B cell (primary cell): ENCODE data around the gene SLC16A1.

Source experiments
- CTCF ChIP-seq: fragments of 200-600 bp; IDR thresholded peaks from one replicate; pipeline ENCODE4 v1.8.0; 2022; ENCODE audit warnings: antibody characterized with exemption, mild to moderate bottlenecking
- EZH2 ChIP-seq: IDR thresholded peaks from 2 replicates; pipeline ENCODE4 v1.6.1; 2012; ENCODE audit warnings: borderline replicate concordance, low read depth, mild to moderate bottlenecking, moderate library complexity, low read length; ENCODE audit not compliant: insufficient read depth, poor library complexity, severe bottlenecking

DNA sequence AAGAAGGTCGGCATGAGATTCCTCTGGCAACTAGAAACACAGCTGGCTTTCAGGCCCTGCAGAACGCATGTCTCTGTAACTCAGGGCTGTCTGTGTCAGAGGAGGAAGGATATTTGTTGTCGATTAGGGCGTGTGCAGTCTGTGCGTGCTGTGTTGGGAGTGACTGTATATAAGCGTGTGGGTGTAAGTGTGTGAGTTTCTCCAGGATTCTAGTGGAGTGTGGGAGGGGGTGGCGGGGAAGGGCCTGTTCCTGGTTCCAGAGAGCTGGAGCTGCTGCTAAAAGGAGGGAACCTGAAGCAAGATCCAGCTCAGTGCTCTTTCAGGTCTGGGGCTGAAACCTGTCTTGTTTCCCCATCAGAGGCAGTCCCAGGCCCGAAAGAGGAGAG, 74.3 kb downstream of the SLC16A1 start:
- TF ChIP-seq CTCF: no peak
- no peak for TF ChIP-seq EZH2
